BJ (cell line): Measurements from ENCODE around the gene HCN4. TPM values are rescaled to one million over a fixed set of nuclear protein-coding genes. Genes with fewer than 3 reads are reported as not detected.

Source experiments
- CTCF ChIA-PET: fragments of 350-600 bp; formaldehyde crosslinking; extraction: SDS; loops from one replicate; lab custom pipeline; 2021; ENCODE audit warnings: antibody characterized with exemption, inconsistent platforms; lab: Yijun Ruan, JAX
- POLR2A ChIA-PET: fragments of 300-600 bp; sonication (Branson Sonifier 250); formaldehyde crosslinking; extraction: SDS; loops from one replicate; lab custom pipeline; 2021; ENCODE audit warnings: antibody characterized with exemption; lab: Charles Lee
- DNase-seq: peaks from one replicate; pipeline ENCODE4 v3.0.0-alpha.2; 2011; ENCODE audit warnings: low read depth
- H3K27me3 ChIP-seq: 2 replicates; pipeline ENCODE4 v1.6.0; 2011; ENCODE audit warnings: low read length; ENCODE audit not compliant: control insufficient read depth, insufficient read depth
- H3K36me3 ChIP-seq: 2 replicates; pipeline ENCODE4 v1.5.1; 2011; ENCODE audit warnings: low read length; ENCODE audit not compliant: control insufficient read depth, insufficient read depth
- H3K4me3 ChIP-seq: 2 replicates; pipeline ENCODE4 v1.5.1; 2011; ENCODE audit warnings: low read depth, mild to moderate bottlenecking, control low read depth, low read length
- polyA plus RNA-seq: library from polyadenylated mRNA; depleted of rRNA; stranded (reverse); fragments of >200 nt; gene quantifications from 2 replicates; pipeline ENCODE4 v1.2.3, GENCODE V29; 2011
- TF ChIP-seq, protein P1 (sequence below): IDR thresholded peaks from 2 replicates; pipeline ENCODE4 v1.5.1; 2011; ENCODE audit warnings: low read depth, mild to moderate bottlenecking, control low read depth, inconsistent platforms, low read length, moderate library complexity; ENCODE audit not compliant: insufficient read depth

Gene HCN4
- polyA plus RNA-seq, 1 experiment, result not detected

DNA sequence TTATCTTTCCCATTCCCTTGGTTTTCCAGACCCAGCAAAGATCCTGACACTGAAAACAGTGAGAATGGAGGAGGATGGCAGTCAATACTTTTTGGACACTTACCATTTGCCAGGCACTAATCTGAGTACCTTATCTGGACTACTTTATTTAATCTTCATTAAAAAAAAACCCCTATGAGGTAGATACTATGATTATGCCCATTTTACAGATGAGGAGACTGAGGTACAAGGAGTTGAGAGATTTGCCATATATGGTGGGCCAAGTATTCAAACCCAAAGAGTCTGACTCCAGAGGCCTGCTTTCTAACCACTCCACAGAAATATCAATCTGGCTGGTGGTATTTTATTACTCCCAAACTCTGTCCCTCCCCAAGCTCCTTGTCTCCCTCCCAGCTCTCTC, 19.6 kb downstream of the HCN4 start:
- DNase-seq, result no peak
- CTCF ChIA-PET, result interaction anchor here (1.1 kb wide), 1 partner anchor 11 kb away, joined by 3 read pairs; no protein-coding TSS in a partner anchor
- TF ChIP-seq, protein P1, sequence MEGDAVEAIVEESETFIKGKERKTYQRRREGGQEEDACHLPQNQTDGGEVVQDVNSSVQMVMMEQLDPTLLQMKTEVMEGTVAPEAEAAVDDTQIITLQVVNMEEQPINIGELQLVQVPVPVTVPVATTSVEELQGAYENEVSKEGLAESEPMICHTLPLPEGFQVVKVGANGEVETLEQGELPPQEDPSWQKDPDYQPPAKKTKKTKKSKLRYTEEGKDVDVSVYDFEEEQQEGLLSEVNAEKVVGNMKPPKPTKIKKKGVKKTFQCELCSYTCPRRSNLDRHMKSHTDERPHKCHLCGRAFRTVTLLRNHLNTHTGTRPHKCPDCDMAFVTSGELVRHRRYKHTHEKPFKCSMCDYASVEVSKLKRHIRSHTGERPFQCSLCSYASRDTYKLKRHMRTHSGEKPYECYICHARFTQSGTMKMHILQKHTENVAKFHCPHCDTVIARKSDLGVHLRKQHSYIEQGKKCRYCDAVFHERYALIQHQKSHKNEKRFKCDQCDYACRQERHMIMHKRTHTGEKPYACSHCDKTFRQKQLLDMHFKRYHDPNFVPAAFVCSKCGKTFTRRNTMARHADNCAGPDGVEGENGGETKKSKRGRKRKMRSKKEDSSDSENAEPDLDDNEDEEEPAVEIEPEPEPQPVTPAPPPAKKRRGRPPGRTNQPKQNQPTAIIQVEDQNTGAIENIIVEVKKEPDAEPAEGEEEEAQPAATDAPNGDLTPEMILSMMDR, result no peak
- H3K27me3 ChIP-seq, result no peaks in the 10 kb centered on the region; the same call in 1 of the 2 replicates
- no peaks in the 10 kb centered on the region for H3K36me3 ChIP-seq
- POLR2A ChIA-PET, result no interaction called here
- H3K4me3 ChIP-seq, result no peak overlapping the region

DNA sequence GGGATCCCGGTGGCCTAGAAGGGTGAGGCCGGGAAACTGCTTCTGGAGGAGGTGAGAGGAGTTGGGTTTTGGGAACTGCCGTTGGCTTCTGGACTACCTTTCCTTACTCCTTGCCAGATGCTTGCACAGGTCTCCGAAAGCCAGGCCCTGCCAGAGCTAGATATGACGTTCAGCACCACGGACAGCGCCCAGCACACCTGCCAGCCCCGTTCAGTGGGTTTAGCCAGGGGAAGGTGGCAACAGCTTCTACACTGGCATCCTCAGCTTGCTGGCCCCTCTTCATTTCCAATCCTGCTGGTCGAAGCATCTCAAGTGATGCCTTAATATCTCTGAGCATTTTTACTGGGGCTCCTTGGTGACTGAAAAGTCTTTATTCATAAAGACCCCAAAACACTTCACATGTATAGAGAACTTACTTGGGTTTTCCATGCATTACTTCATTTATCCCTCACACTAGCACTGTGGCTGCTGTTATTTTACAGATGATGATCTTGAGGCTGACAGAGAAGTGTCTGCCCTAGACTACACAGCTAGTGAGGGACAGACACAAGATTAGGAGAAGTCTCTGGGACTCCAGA, 21.9 kb downstream of the HCN4 start:
- no peaks in the 10 kb centered on the region for H3K36me3 ChIP-seq
- no peaks in the 10 kb centered on the region; the same call in 1 of the 2 replicates for H3K27me3 ChIP-seq
- ChIA-PET CTCF (no interaction called here), POLR2A (no interaction called here)
- H3K4me3 ChIP-seq, result no peak overlapping the region
- no peak for DNase-seq
- TF ChIP-seq, protein P1, result no peak

DNA sequence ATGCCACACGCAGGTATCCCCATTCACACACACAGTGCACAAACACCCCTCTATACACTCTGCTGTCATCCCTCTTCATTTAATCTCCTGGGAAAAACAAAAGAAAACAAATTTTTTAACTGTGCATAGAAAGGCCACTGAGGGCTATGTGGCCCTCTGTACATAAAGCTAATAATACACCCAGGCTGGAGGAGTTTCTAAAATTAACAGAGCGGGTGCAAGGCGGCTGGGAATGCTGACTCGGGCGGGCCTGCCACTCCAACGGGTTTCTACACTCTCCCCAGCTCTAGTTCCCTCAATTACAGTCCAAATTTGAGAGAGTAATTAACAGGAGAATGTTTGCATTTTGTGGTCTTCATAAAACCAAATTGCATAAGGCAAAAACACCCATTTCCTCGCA, 23.1 kb downstream of the HCN4 start:
- CTCF ChIA-PET, result no interaction called here
- TF ChIP-seq, protein P1, result no peak
- POLR2A ChIA-PET, result no interaction called here

DNA sequence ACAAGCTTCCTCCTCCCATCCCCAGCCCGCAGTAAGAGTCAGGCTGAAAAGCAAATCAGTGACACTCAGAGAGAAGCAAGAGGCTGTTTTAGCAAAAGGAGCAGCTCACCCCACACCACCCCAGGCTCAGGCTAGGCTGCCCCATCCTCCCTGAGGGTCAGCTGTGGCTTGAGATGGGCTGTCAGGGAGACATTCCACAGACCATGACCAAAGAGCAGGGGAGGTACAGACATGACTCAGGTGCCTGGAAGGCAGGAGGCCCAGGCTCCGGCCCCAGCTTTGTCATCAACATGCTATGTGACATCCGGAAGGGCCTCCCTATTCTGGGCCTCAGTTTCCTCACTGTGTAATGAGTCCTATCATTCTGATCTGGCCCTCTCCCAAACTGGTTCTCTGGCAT, 24.7 kb downstream of the HCN4 start:
- no peaks in the 10 kb centered on the region for H3K36me3 ChIP-seq
- POLR2A ChIA-PET, result no interaction called here
- CTCF ChIA-PET, result no interaction called here
- no peak for DNase-seq
- H3K27me3 ChIP-seq, result no peaks in the 10 kb centered on the region
- TF ChIP-seq, protein P1, result no peak
- H3K4me3 ChIP-seq, result no peak overlapping the region

More for the DNA sequence above, 23.1 kb downstream of the HCN4 start:
- no peak for DNase-seq
- Histone ChIP-seq H3K36me3 (no peaks in the 10 kb centered on the region), H3K4me3 (no peak overlapping the region), H3K27me3 (no peaks in the 10 kb centered on the region; the same call in 1 of the 2 replicates)

DNA sequence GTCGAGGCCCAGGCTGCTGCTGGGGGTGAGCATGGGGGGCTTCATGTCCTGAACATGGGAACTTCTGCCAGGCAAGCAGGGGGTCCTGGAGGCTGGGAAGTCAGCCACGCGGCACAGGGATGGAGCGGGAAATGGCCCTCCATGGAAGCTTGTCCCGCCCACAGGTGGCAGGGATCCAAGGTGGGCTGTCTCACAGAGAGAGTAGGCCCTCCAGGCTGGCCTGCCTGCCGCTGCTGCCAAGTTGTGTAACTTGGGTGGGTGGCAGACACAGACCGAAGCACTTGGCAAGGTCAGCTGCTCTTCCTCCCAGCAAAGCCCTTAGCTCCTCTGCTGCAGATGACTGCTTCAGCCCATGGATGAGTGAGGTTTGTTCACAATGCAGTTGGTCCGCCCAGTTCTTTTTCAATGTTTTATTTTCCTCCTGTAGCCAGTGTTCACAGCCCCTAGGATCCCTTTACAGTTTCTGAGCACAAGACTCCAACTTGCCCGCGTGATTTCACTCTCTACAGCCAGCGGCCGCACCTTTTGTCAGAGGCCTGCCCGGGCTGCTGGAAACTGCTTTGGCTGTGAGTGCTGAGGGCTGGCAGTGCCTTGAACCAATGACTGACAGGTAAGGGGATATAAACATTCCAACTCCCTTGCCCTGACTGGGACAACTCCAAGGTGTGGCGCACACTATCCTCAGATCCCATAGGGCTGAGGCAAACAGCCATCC, 26.7 kb downstream of the HCN4 start:
- no peaks in the 10 kb centered on the region for H3K27me3 ChIP-seq
- no peak overlapping the region for H3K4me3 ChIP-seq
- no peak for DNase-seq
- TF ChIP-seq, protein P1, result no peak
- ChIA-PET POLR2A (no interaction called here), CTCF (no interaction called here)
- no peaks in the 10 kb centered on the region for H3K36me3 ChIP-seq
